Stimulated activated CD8-positive, alpha-beta memory T cell treated with anti-CD3 and anti-CD28 coated beads, Interleukin-2, amount 100 ng/mL, for 1 hour (primary cell): ENCODE data around the gene TMEM181.
"Not testable (repeated sequence)": the region's sequence is repeated elsewhere in the genome, so short reads cannot be mapped to it uniquely, and the experiment has no call there.

ENCODE experiments used
- DNase-seq, 2 donors: peaks; one replicate each; pipeline ENCODE4 v3.0.0-alpha.2; 2020; ENCODE audit warnings: low read depth in 2 of 2

The TMEM181 gene

DNA sequence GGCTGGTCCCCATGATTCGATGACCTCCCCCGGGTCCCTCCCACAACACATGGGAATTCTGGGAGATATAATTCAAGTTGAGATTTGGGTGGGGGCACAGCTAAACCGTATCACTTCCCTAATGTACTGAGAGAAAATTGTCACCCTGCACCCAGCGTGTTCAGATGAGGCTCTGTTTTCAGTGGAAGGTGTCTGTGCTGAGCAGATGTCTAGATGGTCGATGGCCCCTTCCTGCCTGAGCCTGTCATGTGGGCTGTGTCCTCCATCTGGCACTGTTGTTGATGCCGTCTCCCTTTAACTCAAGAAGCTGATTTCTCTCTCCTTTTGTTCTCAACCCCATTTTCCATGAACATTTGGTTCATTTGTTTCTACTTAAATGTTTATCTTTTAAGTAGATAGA, 37.0 kb downstream of the TMEM181 start:
- DNase-seq: no peak

DNA sequence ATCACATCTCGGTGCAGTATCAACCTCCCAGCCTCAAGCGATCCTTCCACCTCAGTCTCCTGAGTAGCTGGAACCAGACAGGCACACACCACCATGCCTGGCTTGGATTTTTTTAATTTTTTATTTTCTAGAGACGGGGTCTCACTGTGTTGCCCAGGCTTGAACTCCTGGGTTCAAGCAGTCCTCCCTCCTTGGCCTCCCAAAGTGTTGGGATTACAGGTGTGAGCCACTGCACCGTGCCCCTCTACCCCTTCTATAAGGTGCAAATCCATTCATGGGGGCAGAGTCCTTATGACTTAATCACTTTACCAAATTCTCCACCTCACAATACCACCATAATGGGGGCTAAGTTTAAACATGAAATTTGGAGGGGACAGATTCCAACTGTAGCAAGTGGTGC, 37.7 kb downstream of the TMEM181 start:
- DNase-seq: no peak

DNA sequence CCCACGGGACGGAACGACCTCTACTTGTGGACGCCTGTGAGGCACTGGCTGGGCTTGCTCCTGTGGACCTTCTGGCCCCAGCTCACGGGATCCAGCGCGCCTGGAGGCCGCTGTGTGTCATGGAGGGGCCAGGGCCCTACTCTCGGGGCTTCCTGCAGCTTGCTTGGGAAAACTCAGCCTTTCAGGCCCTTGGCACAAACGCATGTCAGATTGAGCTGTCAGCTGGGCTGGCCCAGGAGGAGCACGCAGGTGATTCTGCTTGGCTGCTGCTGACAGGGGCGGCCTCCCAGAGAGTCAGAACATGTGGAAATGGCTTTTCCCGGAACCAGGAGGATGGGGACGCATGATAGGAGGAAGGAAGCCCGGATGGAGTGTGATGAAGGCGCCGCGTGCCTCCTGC, 39.7 kb downstream of the TMEM181 start:
- no peak for DNase-seq

DNA sequence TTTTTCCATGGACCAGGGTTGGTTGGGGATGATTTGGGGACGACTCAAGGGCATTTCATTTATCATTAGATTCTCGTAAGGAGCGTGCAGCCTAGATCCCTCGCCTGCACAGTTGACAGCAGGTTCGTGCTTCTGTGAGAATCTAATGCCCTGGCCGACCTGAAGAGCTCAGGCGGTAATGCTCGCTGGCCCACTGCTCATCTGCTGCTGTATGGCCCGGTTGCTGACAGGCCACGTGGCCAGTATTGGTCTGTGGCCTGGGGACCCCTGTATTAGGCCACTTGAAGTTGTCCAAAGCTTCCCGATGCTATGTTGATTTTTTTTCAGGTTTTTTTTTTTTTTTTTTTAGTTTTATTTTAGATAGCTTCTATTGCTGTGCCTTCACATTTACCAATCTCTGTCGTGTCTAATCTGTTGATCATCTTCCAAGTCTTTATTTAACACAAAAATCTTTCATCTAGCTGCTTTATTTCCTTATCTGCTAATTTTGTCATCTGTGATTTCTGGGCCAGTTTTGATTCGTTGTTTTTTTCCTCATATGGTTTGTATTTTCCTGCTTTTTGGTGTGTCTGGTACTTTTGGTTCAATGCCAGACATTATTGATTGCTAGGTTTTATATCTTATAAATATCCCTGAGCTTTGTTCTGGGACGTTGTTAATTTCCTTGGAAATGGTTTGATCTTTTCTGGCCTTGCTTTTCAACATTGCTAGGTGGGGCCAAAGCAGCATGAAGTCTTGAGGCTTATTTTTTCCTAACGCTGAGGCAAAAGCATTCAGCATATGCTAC, 43.6 kb downstream of the TMEM181 start:
- DNase-seq: no peak

DNA sequence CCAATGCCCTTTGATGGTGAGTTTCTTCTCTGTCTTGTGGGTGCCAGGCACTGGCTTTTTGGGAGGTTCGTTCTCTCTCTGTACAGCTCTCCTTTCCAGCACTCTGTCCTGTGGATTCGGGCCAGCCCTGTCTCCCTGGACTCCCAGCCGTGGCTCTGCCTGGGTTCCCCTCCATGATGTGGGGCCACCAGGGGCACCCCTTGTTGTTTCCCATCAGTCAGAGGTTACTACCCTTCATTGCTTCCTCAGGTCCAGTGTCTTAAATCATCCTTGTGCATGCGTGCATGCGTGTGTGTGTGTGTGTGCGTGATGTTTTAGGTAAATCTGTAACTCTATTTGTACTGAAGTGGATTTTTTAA, 44.1 kb downstream of the TMEM181 start:
- DNase-seq: no peak

DNA sequence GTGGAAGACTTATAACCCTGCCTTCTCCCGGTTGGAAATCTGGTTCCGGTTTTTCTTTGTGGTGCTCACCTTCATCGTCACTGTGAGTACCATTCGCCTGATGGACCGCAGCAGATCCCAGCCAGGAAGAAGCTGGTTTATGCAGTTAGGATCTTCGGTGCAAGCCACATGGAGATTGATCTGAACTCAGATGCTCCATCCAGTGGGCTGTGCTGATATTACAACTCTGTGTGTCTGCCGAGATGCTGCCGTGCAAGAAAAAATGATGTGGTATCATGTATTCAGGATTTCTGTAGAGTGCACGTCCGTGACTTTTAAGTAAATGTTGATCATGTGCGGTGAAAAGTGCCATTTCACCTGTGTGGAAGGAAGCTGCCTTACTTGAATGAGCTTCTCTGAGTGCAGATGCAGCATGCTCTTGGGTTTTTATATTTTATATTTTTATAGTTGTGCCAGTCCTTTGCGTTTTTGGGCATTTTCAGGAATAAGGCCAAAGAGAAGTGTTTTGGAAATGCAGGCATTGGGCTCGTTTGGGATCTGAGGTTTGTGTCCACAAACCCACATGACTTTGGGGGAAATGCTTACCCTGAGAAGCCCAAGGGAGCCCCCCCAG, 45.5 kb downstream of the TMEM181 start:
- DNase-seq: peak; percentile 5 to 9

DNA sequence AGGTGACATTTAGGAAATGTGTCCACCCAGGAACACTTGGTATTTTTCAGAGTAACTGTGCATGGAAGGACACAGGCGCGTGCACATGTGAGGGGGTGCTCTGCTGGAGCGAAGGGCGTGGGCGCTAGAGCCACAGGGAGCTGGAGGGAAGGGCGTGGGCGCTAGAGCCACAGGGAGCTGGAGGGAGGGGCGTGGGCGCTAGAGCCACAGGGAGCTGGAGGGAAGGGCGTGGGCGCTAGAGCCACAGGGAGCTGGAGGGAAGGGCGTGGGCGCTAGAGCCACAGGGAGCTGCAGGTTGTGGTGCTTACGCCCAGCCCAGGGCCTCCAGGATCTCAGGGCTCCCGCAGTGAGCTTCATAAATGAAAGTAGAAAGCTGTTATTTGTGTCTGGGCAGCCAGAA, 46.1 kb downstream of the TMEM181 start:
- DNase-seq: not testable (repeated sequence)

DNA sequence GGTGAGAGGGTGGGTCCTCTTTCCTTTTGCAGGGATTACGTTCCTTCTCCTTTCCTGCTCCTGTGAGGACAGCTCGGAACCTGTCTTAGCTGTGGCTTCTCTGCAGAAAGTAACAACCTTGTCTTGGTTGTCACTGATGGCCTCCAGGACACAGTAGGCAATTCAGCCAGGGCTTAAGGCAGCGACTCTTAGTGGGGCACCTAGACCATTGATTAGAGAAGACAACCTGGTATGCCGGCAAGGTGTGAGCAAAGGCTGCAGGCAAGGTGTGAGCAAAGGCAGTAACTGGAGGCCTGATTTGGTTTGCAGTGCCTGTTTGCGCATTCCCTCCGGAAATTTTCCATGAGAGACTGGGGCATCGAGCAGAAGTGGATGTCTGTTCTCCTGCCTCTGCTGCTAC, 47.0 kb downstream of the TMEM181 start:
- DNase-seq: no peak

DNA sequence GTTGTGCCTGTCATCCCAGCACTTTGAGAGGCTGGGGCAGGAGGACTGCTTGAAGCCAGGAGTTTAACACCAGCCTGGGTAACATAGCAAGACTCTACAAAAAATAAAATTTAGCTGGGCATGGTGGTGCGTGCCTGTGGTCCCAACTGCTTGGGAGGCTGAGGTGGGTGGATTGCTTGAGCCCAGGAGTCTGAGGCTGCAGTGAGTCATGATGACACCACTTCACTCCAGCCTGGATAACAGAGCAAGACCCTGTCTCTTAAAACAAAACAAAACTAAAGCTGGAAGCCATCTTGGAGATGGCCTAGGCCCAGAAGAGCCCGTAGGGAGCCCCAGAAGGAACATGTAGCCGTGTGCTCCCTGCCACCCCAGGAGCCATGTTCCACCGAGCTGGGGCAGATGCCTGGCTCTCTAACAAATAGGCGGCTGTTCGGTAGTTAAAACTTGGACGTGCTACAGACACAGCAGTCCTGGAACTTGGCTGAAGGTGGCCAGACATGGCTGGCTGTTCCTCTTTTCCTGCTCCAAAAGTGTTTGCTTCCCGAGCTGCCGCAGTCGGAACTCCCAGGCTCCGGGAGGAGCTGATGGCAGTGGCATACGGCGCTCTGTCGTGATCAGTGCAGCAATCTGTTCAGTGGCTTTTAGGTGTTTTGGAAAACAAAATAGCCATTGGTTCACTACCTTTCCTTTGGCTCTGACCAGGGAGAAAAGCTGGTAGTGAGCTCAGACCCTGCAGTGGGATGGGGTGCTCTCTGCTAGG, 47.7 kb downstream of the TMEM181 start:
- no peak for DNase-seq

DNA sequence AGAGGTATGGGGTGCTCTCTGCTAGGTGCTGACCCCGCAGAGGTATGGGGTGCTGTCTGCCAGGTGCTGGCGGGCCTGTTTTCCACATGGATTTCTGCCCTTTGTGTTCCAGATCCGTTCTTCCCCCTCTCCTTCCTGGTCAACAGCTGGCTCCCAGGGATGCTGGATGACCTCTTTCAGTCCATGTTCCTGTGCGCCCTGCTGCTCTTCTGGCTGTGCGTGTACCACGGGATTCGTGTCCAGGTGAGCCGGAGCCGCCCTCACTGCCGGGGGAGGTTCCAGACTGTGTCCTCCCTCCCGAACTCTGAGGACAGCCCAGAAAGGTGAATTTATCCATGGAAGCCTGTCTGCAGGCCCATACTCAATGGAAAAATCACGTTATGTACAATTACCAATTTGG, 48.3 kb downstream of the TMEM181 start:
- DNase-seq: no peak

DNA sequence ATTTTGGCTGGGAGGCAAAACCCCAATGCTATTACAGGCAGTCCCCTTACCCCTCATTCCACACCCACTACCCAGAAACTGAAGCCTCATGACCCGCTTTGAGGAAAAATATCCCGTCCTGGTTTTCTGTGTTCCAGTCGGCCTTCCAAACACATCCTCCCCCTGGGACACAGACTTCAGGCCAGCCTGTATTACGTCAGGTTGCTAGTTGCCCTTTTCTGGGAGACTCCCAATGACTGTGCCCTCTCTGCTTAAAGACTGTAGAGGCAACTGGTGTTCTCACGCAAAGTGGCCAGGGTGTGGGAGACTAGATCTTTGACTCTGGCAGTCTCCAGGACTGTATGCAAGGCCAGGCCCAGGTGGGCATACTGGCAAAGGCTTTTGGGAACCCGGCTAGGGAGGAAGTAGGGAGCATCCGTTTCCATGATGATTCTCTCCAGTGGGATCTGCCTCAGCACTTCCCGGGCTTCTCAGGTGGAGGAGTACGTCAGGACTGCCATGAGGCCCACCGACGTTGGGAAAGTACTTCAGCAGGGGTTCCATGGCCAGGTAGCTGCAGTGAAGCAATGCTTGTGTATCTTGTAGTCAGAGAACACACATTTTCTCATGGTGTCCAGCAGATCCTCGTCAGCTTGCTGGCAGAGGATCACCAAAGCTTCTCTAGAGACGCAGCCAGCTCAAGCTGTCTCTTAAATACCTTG, 49.7 kb downstream of the TMEM181 start:
- DNase-seq: no peak

DNA sequence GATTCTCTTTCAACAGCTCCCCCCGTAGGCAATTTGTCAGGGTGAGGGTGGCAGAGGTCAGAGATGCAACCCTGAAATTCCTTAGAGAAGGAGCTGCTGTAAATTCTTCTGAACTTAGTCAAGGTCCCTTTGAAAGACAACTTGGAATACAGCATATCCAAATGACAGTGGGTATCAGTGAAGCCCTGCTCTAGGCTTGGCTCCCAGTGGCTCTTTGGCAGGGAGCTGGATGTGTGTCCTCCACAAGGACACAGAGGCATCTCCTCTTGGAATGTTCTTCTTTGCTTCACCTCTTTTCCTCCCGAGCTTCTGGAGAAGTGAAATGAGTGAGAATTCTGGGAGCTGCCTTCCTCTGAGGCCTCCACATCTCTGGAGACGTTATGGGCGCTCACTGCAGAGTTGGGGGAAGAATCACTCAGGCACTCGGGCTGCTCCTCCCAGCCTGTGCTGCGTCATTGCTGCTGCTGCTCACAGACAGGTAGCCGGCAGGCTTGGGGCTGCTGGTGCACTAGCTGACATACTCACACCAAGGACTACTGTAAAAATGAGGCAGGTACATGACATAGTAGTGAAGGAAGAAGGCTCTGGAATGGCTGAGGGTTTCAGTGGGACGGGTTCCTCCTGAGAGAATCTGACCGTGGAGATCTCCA, 50.6 kb downstream of the TMEM181 start:
- no peak for DNase-seq

DNA sequence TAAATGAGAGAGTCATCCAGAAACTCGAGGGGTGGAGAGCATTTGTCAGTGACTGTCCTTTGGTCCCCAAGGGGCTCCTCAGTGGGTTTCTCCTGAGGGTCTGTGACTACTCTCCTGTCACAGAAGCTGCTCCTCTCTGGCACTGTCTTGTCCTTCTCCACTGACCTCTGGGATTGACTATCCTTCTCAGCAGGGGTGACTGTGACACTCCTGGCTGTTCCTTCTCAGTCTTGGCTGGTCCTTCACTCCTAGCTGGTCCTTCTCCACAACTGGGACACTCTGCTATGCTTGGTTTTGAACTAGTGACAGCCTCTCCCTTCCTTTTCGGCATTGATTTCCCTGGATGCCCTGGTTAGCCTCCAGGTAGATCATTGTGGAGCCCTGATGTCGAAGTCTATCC, 51.1 kb downstream of the TMEM181 start:
- DNase-seq: no peak

DNA sequence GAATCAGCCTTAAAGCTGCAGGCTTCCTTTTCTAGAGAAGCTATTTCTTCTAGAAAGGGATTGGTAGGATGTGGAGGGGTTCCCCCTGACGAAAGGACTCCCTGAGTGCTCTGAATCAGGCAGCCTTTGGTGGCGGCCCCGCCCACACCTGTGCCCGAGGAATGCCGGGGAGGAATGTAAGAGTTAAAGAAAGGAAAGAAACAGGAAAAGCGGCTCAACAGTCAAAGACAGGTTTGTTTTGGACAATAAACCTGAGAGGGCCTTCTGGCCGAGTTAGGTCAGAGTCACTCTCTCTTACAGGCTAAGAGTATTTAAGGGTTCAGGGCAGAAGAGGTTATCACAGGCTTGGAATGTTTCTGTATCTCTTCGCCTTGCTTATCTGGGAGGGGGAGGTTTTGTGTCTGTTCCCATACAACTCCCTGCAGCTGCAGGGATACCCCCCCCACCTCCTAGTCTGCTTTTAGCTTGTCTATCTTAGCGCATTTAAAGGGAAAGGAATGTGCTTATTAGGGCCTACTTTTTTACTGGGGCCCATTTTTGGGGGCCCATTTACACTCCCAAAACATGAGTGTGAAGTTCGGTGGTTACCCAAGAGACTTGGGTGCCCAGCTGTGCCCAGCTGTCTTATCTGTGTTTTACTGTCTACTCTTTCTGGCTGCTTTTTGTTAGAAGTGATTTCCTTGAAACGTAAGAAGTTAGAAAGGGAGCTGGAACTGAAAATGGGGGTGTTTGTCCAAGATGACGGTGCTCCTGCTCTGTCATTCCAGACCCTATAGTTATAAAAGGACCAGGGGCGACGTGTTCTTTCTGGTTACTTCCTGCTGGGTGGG, 51.9 kb downstream of the TMEM181 start:
- no peak for DNase-seq

DNA sequence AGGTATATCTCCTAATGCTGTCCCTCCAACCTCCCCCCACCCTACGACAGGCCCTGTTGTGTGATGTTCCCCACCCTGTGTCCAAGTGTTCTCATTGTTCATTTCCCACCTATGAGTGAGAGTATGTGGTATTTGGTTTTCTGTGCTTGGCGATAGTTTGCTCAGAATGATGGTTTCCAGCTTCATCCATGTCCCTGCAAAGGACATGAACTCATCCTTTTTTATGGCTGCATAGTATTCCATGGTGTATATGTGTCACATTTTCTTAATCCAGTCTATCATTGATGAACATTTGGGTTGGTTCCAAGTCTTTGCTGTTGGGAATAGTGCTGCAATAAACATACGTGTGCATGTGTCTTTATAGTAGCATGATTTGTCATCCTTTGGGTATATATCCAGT, 54.7 kb downstream of the TMEM181 start:
- not testable (repeated sequence) for DNase-seq

DNA sequence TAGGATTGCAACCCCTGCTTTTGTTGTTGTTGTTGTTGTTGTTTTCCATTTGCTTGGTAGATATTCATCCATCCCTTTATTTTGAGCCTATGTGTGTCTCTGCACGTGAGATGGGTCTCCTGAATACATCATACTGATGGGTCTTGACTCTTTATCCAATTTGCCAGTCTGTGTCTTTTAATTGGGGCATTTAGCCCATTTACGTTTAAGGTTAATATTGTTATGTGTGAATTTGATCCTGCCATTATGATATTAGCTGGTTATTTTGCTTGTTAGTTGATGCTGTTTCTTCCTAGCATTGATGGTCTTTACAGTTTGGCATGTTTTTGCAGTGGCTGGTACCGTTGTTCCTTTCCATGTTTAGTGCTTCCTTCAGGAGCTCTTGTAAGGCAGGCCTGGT, 58.4 kb downstream of the TMEM181 start:
- not testable (repeated sequence) for DNase-seq

DNA sequence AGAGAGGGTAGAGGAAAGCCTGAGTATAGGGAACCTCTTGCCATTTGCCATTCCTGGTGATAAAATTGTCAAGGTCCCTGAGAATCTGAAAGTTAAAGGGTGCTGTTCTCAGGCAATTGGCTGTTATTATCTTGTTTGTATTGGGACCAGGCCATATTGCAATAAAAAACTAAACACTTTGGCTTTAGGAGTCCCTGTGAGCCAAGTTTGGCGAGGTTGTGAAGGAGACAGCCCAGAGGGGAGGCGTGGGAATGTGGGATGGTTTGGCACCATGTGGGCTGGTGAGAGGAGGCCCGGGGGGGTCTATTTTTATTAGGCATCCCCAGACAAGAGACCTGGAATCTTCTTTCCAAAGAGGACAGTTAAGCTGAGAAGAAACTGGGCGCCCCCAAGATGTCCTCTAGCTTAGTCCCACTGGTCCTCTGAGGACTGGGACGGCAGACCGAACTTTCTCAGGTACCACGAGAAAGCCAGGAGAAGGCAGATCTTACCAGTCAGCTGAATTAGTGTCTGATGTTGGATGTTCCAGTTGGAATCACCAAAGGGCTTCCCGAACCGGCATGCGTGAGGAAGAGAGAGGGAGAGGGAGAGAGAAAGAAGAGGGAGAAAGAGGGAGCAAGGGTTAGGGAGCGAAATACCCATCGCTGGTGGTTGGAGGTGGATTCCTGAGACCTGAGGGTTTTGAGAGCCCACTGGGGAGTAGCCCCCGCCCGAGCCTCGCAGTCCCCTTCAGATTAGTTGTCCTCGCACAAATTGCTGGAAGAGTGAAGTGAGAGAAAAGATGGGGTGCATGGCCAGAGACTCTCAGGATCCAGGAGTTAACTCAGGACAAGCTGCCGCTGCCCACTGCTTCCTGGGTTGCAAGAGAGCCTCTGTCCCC, 60.3 kb downstream of the TMEM181 start:
- no peak for DNase-seq

DNA sequence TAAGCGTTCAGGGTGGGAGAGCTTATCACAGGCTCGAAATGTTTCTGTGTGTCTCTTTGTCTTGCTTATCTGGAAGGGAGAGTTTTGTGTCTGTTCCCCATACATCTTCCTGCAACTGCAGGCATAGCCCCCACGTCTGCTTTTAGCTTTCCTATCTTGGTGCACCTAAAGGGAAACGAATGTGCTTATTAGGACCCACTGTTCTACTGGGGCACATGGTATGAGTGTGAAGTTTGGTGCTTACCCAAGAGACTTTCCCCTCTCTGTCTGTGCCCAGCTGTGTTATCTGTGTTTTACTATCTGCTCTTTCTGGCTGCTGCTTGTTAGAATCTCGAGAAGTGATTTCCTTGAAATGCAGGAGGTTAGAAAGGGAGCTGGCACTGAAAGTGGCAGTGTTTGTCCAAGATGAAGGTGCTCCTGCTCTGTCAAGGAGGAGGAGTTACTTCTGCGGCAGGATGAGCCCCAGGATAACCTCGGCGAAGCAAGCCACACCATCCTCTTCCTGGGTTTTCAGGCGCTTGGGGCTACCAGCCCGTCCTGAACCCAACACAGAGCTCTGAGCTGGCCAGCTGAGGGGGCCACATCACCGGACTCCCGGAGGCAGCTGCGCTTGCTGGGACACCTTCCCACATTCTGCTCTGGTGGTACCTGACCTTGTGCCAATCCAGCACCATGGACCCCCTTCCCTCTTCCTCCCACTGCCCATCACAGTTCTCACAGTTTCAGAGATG, 61.2 kb downstream of the TMEM181 start:
- no peak for DNase-seq
